GM06990 (cell line): ENCODE data around the gene NDUFB7.
A peak's percentile ranks its signal among the peaks of the same experiment; 100 is the strongest.

ENCODE experiments used
- DNase-seq: peaks from one replicate; pipeline ENCODE4 v3.0.0-alpha.2; 2011; ENCODE audit not compliant: insufficient read length; ENCODE audit errors: extremely low read depth
- H3K27me3 ChIP-seq: replicated peaks from 2 replicates; pipeline ENCODE4 v1.6.0; 2011; ENCODE audit warnings: low read length; ENCODE audit not compliant: control insufficient read depth, insufficient read depth
- H3K36me3 ChIP-seq: 2 replicates; pipeline ENCODE4 v1.5.1; 2011; ENCODE audit warnings: low read length; ENCODE audit not compliant: control insufficient read depth, insufficient read depth
- H3K4me3 ChIP-seq: replicated peaks from 2 replicates; pipeline ENCODE4 v1.5.1; 2011; ENCODE audit warnings: low read depth, mild to moderate bottlenecking, control low read depth, low read length
- CTCF ChIP-seq: IDR thresholded peaks from 2 replicates; pipeline ENCODE4 v1.5.1; 2011; ENCODE audit warnings: low read length, control low read depth, mild to moderate bottlenecking, inconsistent platforms; ENCODE audit not compliant: insufficient read depth, poor library complexity, severe bottlenecking

The NDUFB7 gene

GRCh38 chr19:14563590-14563926 lies 8.3 kb downstream of the NDUFB7 start:
- no peak overlapping the region for H3K4me3 ChIP-seq
- no peak for TF ChIP-seq CTCF
- H3K27me3 ChIP-seq = no peaks in the 10 kb centered on the region
- DNase-seq = no peak
- peaks cover 9% of the 10 kb centered on the region for H3K36me3 ChIP-seq

- no peaks in the 10 kb centered on the region for H3K27me3 ChIP-seq
- no peak for TF ChIP-seq CTCF
- DNase-seq = no peak
- H3K4me3 ChIP-seq = no peak overlapping the region
- peaks cover 9% of the 10 kb centered on the region for H3K36me3 ChIP-seq
These were observed 8.9 kb downstream of the NDUFB7 start for GRCh38 chr19:14562660-14563589.

GRCh38 chr19:14561847-14562351 lies 10.0 kb downstream of the NDUFB7 start:
- Histone ChIP-seq H3K4me3 (no peak overlapping the region), H3K27me3 (no peaks in the 10 kb centered on the region), H3K36me3 (peaks cover 5% of the 10 kb centered on the region)
- peak; percentile 55 for DNase-seq
- no peak for TF ChIP-seq CTCF

DNA sequence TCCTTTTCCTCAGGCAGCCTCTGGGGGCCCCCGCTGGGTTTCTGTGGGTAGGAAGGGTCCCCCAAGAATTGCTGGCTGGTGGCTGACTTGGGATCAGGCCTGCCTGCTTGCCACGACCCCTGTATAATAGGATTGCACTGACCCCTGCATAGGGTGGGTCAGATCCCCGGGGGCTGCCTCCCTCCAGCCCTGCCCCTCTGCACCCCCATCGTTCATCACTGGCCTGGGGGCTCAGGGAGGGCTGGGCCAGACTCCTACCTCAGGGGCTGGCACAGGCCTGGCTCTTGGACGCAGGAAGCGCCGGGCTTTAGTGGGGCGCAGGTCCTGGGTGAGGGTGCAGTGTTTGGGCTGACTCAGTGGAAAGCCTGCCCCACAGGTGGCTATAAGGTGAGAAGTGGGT lies 10.6 kb downstream of the NDUFB7 start:
- no peak overlapping the region for H3K4me3 ChIP-seq
- DNase-seq = no peak
- no peaks in the 10 kb centered on the region for H3K27me3 ChIP-seq
- peaks cover 4% of the 10 kb centered on the region for H3K36me3 ChIP-seq
- no peak for TF ChIP-seq CTCF

DNA sequence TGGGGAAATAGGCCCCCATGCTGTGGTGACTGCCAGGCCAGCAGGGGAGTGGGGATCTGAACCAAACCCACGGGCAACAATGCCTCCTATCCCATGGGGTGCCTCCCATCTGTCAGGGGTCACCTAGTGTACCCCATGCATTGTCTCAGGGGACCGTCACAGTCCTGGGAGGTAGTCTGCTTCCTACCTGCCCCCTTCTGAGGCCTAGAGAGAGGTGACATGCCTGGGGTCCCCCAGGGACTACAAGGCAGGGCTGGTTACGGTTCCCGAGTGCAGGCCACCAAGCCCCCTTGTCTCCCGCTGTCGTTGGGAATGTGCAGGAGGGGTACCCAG lies 11.1 kb downstream of the NDUFB7 start:
- Histone ChIP-seq H3K4me3 (no peak overlapping the region), H3K27me3 (no peaks in the 10 kb centered on the region), H3K36me3 (peaks cover 2% of the 10 kb centered on the region)
- no peak for TF ChIP-seq CTCF
- no peak for DNase-seq
